H1 (cell line): ENCODE measurements around the gene FMO5. TPM values are rescaled to one million over a fixed set of nuclear protein-coding genes. Genes with fewer than 3 reads are reported as not detected.

ENCODE experiments used
- CTCF ChIA-PET: fragments of 300-600 bp; sonication (Branson Sonifier 250); formaldehyde crosslinking; loops from one replicate; lab custom pipeline; 2021; ENCODE audit not compliant: partially characterized antibody; lab: Charles Lee
- POLR2A ChIA-PET: fragments of 300-600 bp; sonication (Branson Sonifier 250); formaldehyde crosslinking; loops from one replicate; lab custom pipeline; 2021; ENCODE audit warnings: inconsistent platforms; ENCODE audit not compliant: partially characterized antibody; lab: Charles Lee
- DNase-seq, 2 experiments: peaks; one replicate each; pipeline versions ENCODE4 v3.0.0 to v3.0.0-alpha.2; 2010 to 2022; ENCODE audit warnings: low spot score in 2 of 2, low read depth in 1 of 2, mixed read lengths in 1 of 2
- FAIRE-seq: peaks from 2 replicates; lab custom pipeline; 2011; peaks lifted over from hg19 to GRCh38; lab: Jason Lieb, UNC
- H2AFZ ChIP-seq: 2 replicates; pipeline ENCODE4 v1.8.1; 2012; ENCODE audit warnings: low read length, inconsistent platforms
- H2AK5ac ChIP-seq: 2 replicates; pipeline ENCODE4 v1.6.1; 2013; ENCODE audit warnings: low read depth, low read length
- H2BK120ac ChIP-seq: replicated peaks from 2 replicates; pipeline ENCODE3; 2013; ENCODE audit warnings: low read depth, low read length, inconsistent platforms
- H2BK12ac ChIP-seq: 2 replicates; pipeline ENCODE4 v1.6.1; 2013; ENCODE audit warnings: low read depth, low read length
- H2BK15ac ChIP-seq: 2 replicates; pipeline ENCODE4 v1.6.1; 2013; ENCODE audit warnings: low read length
- H2BK20ac ChIP-seq: 2 replicates; pipeline ENCODE4 v1.6.1; 2013; ENCODE audit warnings: low read length
- H2BK5ac ChIP-seq: 2 replicates; pipeline ENCODE4 v1.6.1; 2013; ENCODE audit warnings: low read depth, low read length
- H3K14ac ChIP-seq: 2 replicates; pipeline ENCODE4 v1.6.1; 2013; ENCODE audit warnings: inconsistent platforms; ENCODE audit not compliant: insufficient read length
- H3K18ac ChIP-seq: 2 replicates; pipeline ENCODE4 v1.6.1; 2013; ENCODE audit warnings: low read length; ENCODE audit errors: extremely low read depth
- H3K23ac ChIP-seq: 2 replicates; pipeline ENCODE4 v1.6.1; 2013; ENCODE audit warnings: inconsistent platforms; ENCODE audit not compliant: insufficient read length
- H3K23me2 ChIP-seq: 2 replicates; pipeline ENCODE4 v1.6.1; 2013; ENCODE audit warnings: low read depth, low read length
- H3K27ac ChIP-seq: 2 replicates; pipeline ENCODE4 v1.6.1; 2011; ENCODE audit warnings: low read depth, low read length, inconsistent platforms
- H3K27me3 ChIP-seq, 4 experiments: replicated peaks in 1 of 4; 1 replicate in 1 of 4; 2 replicates in 3 of 4; pipeline versions ENCODE4 v1.6.1 to v1.8.1; 2011 to 2013; ENCODE audit warnings: low read length in 3 of 4, mild to moderate bottlenecking in 3 of 4, inconsistent platforms in 2 of 4, mixed read lengths in 2 of 4, moderate library complexity in 1 of 4; ENCODE audit not compliant: control insufficient read depth in 3 of 4, insufficient read depth in 3 of 4; ENCODE audit errors: extremely low read depth in 1 of 4
- H3K36me3 ChIP-seq, 4 experiments: 2 replicates each; pipeline versions ENCODE4 v1.6.1 to v1.8.1; 2011 to 2013; ENCODE audit warnings: mild to moderate bottlenecking in 4 of 4, low read length in 3 of 4, moderate library complexity in 2 of 4, control low read depth in 1 of 4, inconsistent platforms in 1 of 4; ENCODE audit not compliant: insufficient read depth in 4 of 4, control insufficient read depth in 2 of 4
- H3K4ac ChIP-seq: replicated peaks from 2 replicates; pipeline ENCODE3; 2013; ENCODE audit warnings: low read length, low read depth, mixed read lengths, inconsistent platforms; ENCODE audit not compliant: insufficient read length
- H3K4me1 ChIP-seq, 4 experiments: replicated peaks in 1 of 4; 1 replicate in 1 of 4; 2 replicates in 3 of 4; pipeline versions ENCODE4 v1.6.1 to v1.8.1; 2011 to 2013; ENCODE audit warnings: low read length in 3 of 4, inconsistent platforms in 2 of 4, mixed read lengths in 1 of 4; ENCODE audit not compliant: insufficient read depth in 4 of 4, control insufficient read depth in 3 of 4
- H3K4me2 ChIP-seq, 2 experiments: 2 replicates each; pipeline versions ENCODE4 v1.6.1 to v1.8.1; 2011 to 2013; ENCODE audit warnings: low read depth in 2 of 2, low read length in 2 of 2, control low read depth in 1 of 2, inconsistent platforms in 1 of 2, mild to moderate bottlenecking in 1 of 2; ENCODE audit not compliant: insufficient read depth in 1 of 2
- H3K4me3 ChIP-seq, 4 experiments: fragments of 200-600, 300-600 bp in 1 of 4; sonication (generic), shearing (Covaris generic), sonication (Bioruptor Twin) in 1 of 4; 2 replicates each; pipeline versions ENCODE4 v1.5.1 to v1.8.1; 2011 to 2016; ENCODE audit warnings: low read length in 4 of 4, low read depth in 3 of 4, control low read depth in 2 of 4, inconsistent platforms in 2 of 4, mild to moderate bottlenecking in 2 of 4, mixed read lengths in 1 of 4, moderate library complexity in 1 of 4; ENCODE audit not compliant: insufficient read depth in 2 of 4; ENCODE audit errors: extremely low read depth in 1 of 4
- H3K56ac ChIP-seq: replicated peaks from 2 replicates; pipeline ENCODE3; 2013; ENCODE audit warnings: low read depth, mild to moderate bottlenecking, mixed read lengths, low read length, inconsistent platforms; ENCODE audit not compliant: insufficient read length
- H3K79me1 ChIP-seq: 2 replicates; pipeline ENCODE4 v1.6.1; 2013; ENCODE audit warnings: low read depth, low read length, control low read depth
- H3K79me2 ChIP-seq, 2 experiments: 2 replicates each; pipeline versions ENCODE4 v1.6.1 to v1.8.1; 2012 to 2013; ENCODE audit warnings: low read length in 2 of 2, mild to moderate bottlenecking in 2 of 2, inconsistent platforms in 1 of 2; ENCODE audit not compliant: insufficient read depth in 2 of 2, control insufficient read depth in 1 of 2
- H3K9ac ChIP-seq, 4 experiments: replicated peaks in 1 of 4; 1 replicate in 1 of 4; 2 replicates in 3 of 4; pipeline versions ENCODE4 v1.6.1 to v1.8.1; 2011 to 2013; ENCODE audit warnings: low read depth in 3 of 4, low read length in 3 of 4, control low read depth in 2 of 4, mild to moderate bottlenecking in 2 of 4, moderate library complexity in 2 of 4, inconsistent platforms in 1 of 4; ENCODE audit errors: extremely low read depth in 1 of 4
- H3K9me3 ChIP-seq, 2 experiments: 2 replicates each; pipeline versions ENCODE4 v1.6.1 to v1.8.1; 2012 to 2013; ENCODE audit warnings: mild to moderate bottlenecking in 2 of 2, moderate library complexity in 2 of 2, control low read depth in 1 of 2, inconsistent platforms in 1 of 2, low read depth in 1 of 2, low read length in 1 of 2, mixed read lengths in 1 of 2; ENCODE audit not compliant: insufficient read depth in 2 of 2
- H4K20me1 ChIP-seq, 2 experiments: replicated peaks in 1 of 2; 2 replicates each; pipeline versions ENCODE3 to v1.8.1; 2011 to 2013; ENCODE audit warnings: inconsistent platforms in 2 of 2, low read length in 2 of 2, mild to moderate bottlenecking in 1 of 2; ENCODE audit not compliant: insufficient read depth in 2 of 2, control insufficient read depth in 1 of 2
- H4K5ac ChIP-seq: 2 replicates; pipeline ENCODE4 v1.6.1; 2013; ENCODE audit warnings: low read length, low read depth, mixed read lengths, inconsistent platforms; ENCODE audit not compliant: insufficient read length
- H4K8ac ChIP-seq: 2 replicates; pipeline ENCODE4 v1.8.0; 2013; ENCODE audit warnings: mild to moderate bottlenecking, moderate library complexity, low read length, inconsistent platforms; ENCODE audit not compliant: insufficient read depth; ENCODE audit errors: extremely low read depth
- H4K91ac ChIP-seq: replicated peaks from 2 replicates; pipeline ENCODE3; 2013; ENCODE audit warnings: low read length, mixed read lengths, inconsistent platforms; ENCODE audit not compliant: insufficient read length
- CBX5 ChIP-seq: fragments of 300-800, 300-1000 bp; sonication (generic); IDR thresholded peaks from 2 replicates; pipeline ENCODE4 v1.7.1; 2016; ENCODE audit warnings: antibody characterized with exemption, low read length, low read depth
- KDM4A ChIP-seq: IDR thresholded peaks from one replicate; pipeline ENCODE4 v1.7.1; 2012; ENCODE audit warnings: low read depth, mild to moderate bottlenecking, moderate library complexity, low read length, inconsistent platforms; ENCODE audit not compliant: severe bottlenecking
- POLR2AphosphoS5 ChIP-seq: IDR thresholded peaks from 2 replicates; pipeline ENCODE4 v1.6.1; 2011; ENCODE audit warnings: low read depth, low read length
- SIX5 ChIP-seq: IDR thresholded peaks from 2 replicates; pipeline ENCODE4 v1.6.1; 2011; ENCODE audit warnings: mild to moderate bottlenecking, low read depth, low read length
- WGBS, 2 experiments: shearing (Covaris generic) in 1 of 2; methylation state at CpG; one replicate each; pipeline versions ENCODE4 v1.1.6 to v1.1.7; 2013 to 2015; ENCODE audit warnings: low lambda C conversion rate in 2 of 2, mixed read lengths in 2 of 2, inconsistent platforms in 1 of 2, low coverage in 1 of 2, missing lambda C conversion rate in 1 of 2; ENCODE audit not compliant: insufficient replicate concordance in 2 of 2, insufficient coverage in 1 of 2, insufficient read length in 1 of 2; ENCODE audit errors: extremely low coverage in 1 of 2, missing lambda C conversion rate in 1 of 2; 5-methylcytosine and 5-hydroxymethylcytosine counted together
- polyA plus RNA-seq, 7 experiments: library from polyadenylated mRNA; depleted of rRNA in 3 of 7; stranded (reverse) in 5 of 7; unstranded in 2 of 7; fragments of >200 nt in 5 of 7; fragments of 200-250 nt in 2 of 7; gene quantifications; 1 replicate in 5 of 7; 2 replicates in 1 of 7; 4 replicates in 1 of 7; pipeline versions ENCODE4 v1.2.1 to v1.2.3, GENCODE V29; 2011 to 2013; ENCODE audit warnings: missing spikeins in 2 of 7, mixed read lengths in 2 of 7
- total RNA-seq: library from RNA; stranded (reverse); fragmentation: NEBNext Ultra II Directional; extraction: Animal tissue kit (Norgen Biotek cat#: 25700); gene quantifications from 2 replicates; pipeline ENCODE4 v1.2.1, GENCODE V29; 2021

The FMO5 gene
- total and polyA plus RNA-seq, 2 of the 8 experiments (the other 6 are each of a cell fraction or from before 2014, with no cell fraction given) = 0.27 to 0.34 TPM

- Histone ChIP-seq H2BK15ac (no peak overlapping the region), H4K5ac (no peak overlapping the region), H3K14ac (no peak overlapping the region), H3K79me2 (no peaks in the 10 kb centered on the region), H3K4me1 (no peaks in the 10 kb centered on the region), H3K23ac (no peak overlapping the region), H2AFZ (no peak overlapping the region), H2BK5ac (no peak overlapping the region), H3K23me2 (no peaks in the 10 kb centered on the region), H3K56ac (no peak overlapping the region), H3K36me3 (no peaks in the 10 kb centered on the region), H3K4ac (no peak overlapping the region), H3K18ac (no peak overlapping the region), H3K79me1 (no peaks in the 10 kb centered on the region), H3K27ac (no peak overlapping the region), H4K8ac (no peak overlapping the region), H4K20me1 (no peaks in the 10 kb centered on the region), H2AK5ac (no peak overlapping the region), H2BK20ac (no peak overlapping the region), H4K91ac (no peak overlapping the region), H2BK12ac (no peak overlapping the region), H3K4me3 (no peak overlapping the region), H3K9me3 (no peaks in the 10 kb centered on the region), H2BK120ac (no peak overlapping the region), H3K9ac (no peak overlapping the region), H3K4me2 (no peak overlapping the region), H3K27me3 (no peaks in the 10 kb centered on the region)
- DNase-seq (no peak), FAIRE-seq (no peak)
- POLR2A ChIA-PET = interaction anchor here (2.1 kb wide), 1 partner anchor 29 kb away, joined by 6 read pairs; no protein-coding TSS in a partner anchor
- 81% methylated on average over 2 of the region's 2 CpGs; no CpG with 5 or more reads in 1 of the 2 experiments for WGBS, 2 experiments
- TF ChIP-seq CBX5 (no peak), KDM4A (no peak), SIX5 (no peak), POLR2AphosphoS5 (no peak)
- CTCF ChIA-PET = no interaction called here
These were observed 22.6 kb downstream of the FMO5 start for GRCh38 chr1:147202576-147202975.
